OCI-LY1 (cell line): Measurements from ENCODE around the gene OLA1.

Experiments
- H2AFZ ChIP-seq: fragments of 200-600 bp; sonication (generic), shearing (Covaris generic); 2 replicates; pipeline ENCODE4 v1.6.0; 2014; ENCODE audit warnings: antibody characterized with exemption, mild to moderate bottlenecking, low read length
- H3F3A ChIP-seq: fragments of 200-600 bp; sonication (generic), shearing (Covaris generic); 2 replicates; pipeline ENCODE4 v1.6.0; 2014; ENCODE audit warnings: mild to moderate bottlenecking, antibody characterized with exemption, low read length, moderate library complexity; ENCODE audit not compliant: insufficient read depth
- H3K27ac ChIP-seq: fragments of 200-600 bp; sonication (generic); 2 replicates; pipeline ENCODE4 v1.5.1; 2014; ENCODE audit warnings: low read length, mixed run types, mild to moderate bottlenecking, low read depth; ENCODE audit not compliant: poor library complexity, severe bottlenecking
- H3K27me3 ChIP-seq: fragments of 200-600 bp; sonication (generic); 2 replicates; pipeline ENCODE4 v1.6.0; 2014; ENCODE audit warnings: antibody characterized with exemption, mild to moderate bottlenecking, low read length, moderate library complexity; ENCODE audit not compliant: insufficient read depth
- H3K36me3 ChIP-seq: fragments of 200-600 bp; sonication (generic); 2 replicates; pipeline ENCODE4 v1.6.1; 2014; ENCODE audit warnings: mild to moderate bottlenecking, antibody characterized with exemption, low read length, moderate library complexity, mixed read lengths; ENCODE audit not compliant: insufficient read depth
- H3K4me1 ChIP-seq: fragments of 200-600 bp; sonication (generic); 2 replicates; pipeline ENCODE4 v1.5.1; 2014; ENCODE audit warnings: mild to moderate bottlenecking, low read length, moderate library complexity; ENCODE audit not compliant: insufficient read depth, severe bottlenecking
- H3K4me2 ChIP-seq: fragments of 200-600 bp; sonication (generic), shearing (Covaris generic); 2 replicates; pipeline ENCODE4 v1.6.1; 2014; ENCODE audit warnings: low read length
- H3K4me3 ChIP-seq: fragments of 200-600 bp; sonication (generic); 2 replicates; pipeline ENCODE4 v1.5.1; 2014; ENCODE audit warnings: low read length, low read depth, mild to moderate bottlenecking, mixed read lengths; ENCODE audit not compliant: poor library complexity, severe bottlenecking
- H3K79me2 ChIP-seq: fragments of 200-600 bp; shearing (Covaris generic); 2 replicates; pipeline ENCODE4 v1.6.1; 2016; ENCODE audit warnings: mixed run types, low read length, mixed read lengths; ENCODE audit not compliant: insufficient read depth
- H3K9ac ChIP-seq: fragments of 200-600 bp; sonication (generic), shearing (Covaris generic); 2 replicates; pipeline ENCODE4 v1.6.1; 2014; ENCODE audit warnings: mild to moderate bottlenecking, low read length, mixed read lengths
- H3K9me2 ChIP-seq: fragments of 200-600 bp; sonication (generic), shearing (Covaris generic); 2 replicates; pipeline ENCODE4 v1.6.1; 2014; ENCODE audit warnings: low read depth, mild to moderate bottlenecking, low read length, mixed read lengths
- H3K9me3 ChIP-seq: fragments of 200-600 bp; shearing (Covaris generic); 2 replicates; pipeline ENCODE4 v1.6.1; 2014; ENCODE audit warnings: low read length, mixed read lengths
- H4K20me1 ChIP-seq: fragments of 200-600 bp; sonication (generic), shearing (Covaris generic); 2 replicates; pipeline ENCODE4 v1.6.0; 2016; ENCODE audit warnings: mild to moderate bottlenecking, low read length; ENCODE audit not compliant: insufficient read depth
- CTCF ChIP-seq: fragments of 200-600 bp; sonication (generic), shearing (Covaris generic); IDR thresholded peaks from 2 replicates; pipeline ENCODE4 v1.5.1; 2017; ENCODE audit warnings: mild to moderate bottlenecking, antibody characterized with exemption, low read length, moderate library complexity, mixed read lengths
- EZH2 ChIP-seq: fragments of 200-600 bp; sonication (generic), shearing (Covaris generic); IDR thresholded peaks from 2 replicates; pipeline ENCODE4 v1.8.0; 2017; ENCODE audit warnings: borderline replicate concordance, mixed run types, mild to moderate bottlenecking, antibody characterized with exemption, low read length, moderate library complexity, mixed read lengths

Gene OLA1

GRCh38 chr2:174027956-174028355 is 220.4 kb downstream of the OLA1 start:
- Histone ChIP-seq H3K27ac (no peak overlapping the region), H3K4me3 (no peak overlapping the region), H3K9ac (no peak overlapping the region), H3K4me2 (no peak overlapping the region), H3K9me3 (no peaks in the 10 kb centered on the region), H3K36me3 (no peaks in the 10 kb centered on the region), H3F3A (no peaks in the 10 kb centered on the region), H3K27me3 (0 out of 2 replicates have a peak, but pooled peaks cover 3% of the 10 kb centered on the region), H2AFZ (no peak overlapping the region), H3K9me2 (no peaks in the 10 kb centered on the region), H4K20me1 (no peaks in the 10 kb centered on the region), H3K79me2 (no peaks in the 10 kb centered on the region), H3K4me1 (peaks cover 7% of the 10 kb centered on the region)
- TF ChIP-seq CTCF (no peak), EZH2 (no peak)

GRCh38 chr2:174026122-174026845 is 222.0 kb downstream of the OLA1 start:
- Histone ChIP-seq H3K4me3 (no peak overlapping the region), H3K4me1 (peaks cover 3% of the 10 kb centered on the region), H4K20me1 (no peaks in the 10 kb centered on the region), H3K36me3 (no peaks in the 10 kb centered on the region), H3F3A (no peaks in the 10 kb centered on the region), H3K4me2 (no peak overlapping the region), H2AFZ (no peak overlapping the region), H3K27ac (no peak overlapping the region), H3K79me2 (no peaks in the 10 kb centered on the region), H3K9ac (no peak overlapping the region), H3K27me3 (0 out of 2 replicates have a peak, but pooled peaks cover 3% of the 10 kb centered on the region), H3K9me2 (no peaks in the 10 kb centered on the region), H3K9me3 (no peaks in the 10 kb centered on the region)
- no peak for TF ChIP-seq EZH2
- TF ChIP-seq CTCF = no peak

GRCh38 chr2:174025271-174026121 is 222.8 kb downstream of the OLA1 start:
- H2AFZ ChIP-seq = no peak overlapping the region
- no peak overlapping the region for H3K9ac ChIP-seq
- no peak overlapping the region for H3K4me3 ChIP-seq
- H3K36me3 ChIP-seq = no peaks in the 10 kb centered on the region
- TF ChIP-seq EZH2 = no peak
- no peak for TF ChIP-seq CTCF
- H3K27me3 ChIP-seq = no peaks in the 10 kb centered on the region
- no peaks in the 10 kb centered on the region for H4K20me1 ChIP-seq
- no peaks in the 10 kb centered on the region for H3K9me3 ChIP-seq
- H3K4me1 ChIP-seq = peaks cover 8% of the 10 kb centered on the region
- no peaks in the 10 kb centered on the region for H3K79me2 ChIP-seq
- no peaks in the 10 kb centered on the region for H3F3A ChIP-seq
- no peaks in the 10 kb centered on the region for H3K9me2 ChIP-seq
- H3K4me2 ChIP-seq = no peak overlapping the region
- H3K27ac ChIP-seq = no peak overlapping the region
